Upper lobe of left lung (tissue), 6 donors: ENCODE measurements around the gene CLK1. TPM values are rescaled to one million over a fixed set of nuclear protein-coding genes. Genes with fewer than 3 reads are reported as not detected.

Experiments
- ATAC-seq, 2 donors: fragments of 200-7000 bp; cut with Tn5 transposase; one replicate each; pipeline ENCODE4 v1.9.1; 2022; ENCODE audit warnings: mild to moderate bottlenecking in 2 of 2, moderate library complexity in 2 of 2; ENCODE audit not compliant: low FRiP score in 2 of 2
- DNase-seq, 2 donors: peaks; one replicate each; pipeline ENCODE4 v3.0.0-alpha.2; 2019 to 2020
- H3K27ac ChIP-seq, 4 donors: fragments of 200-600 bp; sonication (generic); one replicate each; pipeline ENCODE4 v1.5.1; 2016 to 2019
- H3K27me3 ChIP-seq, 4 donors: fragments of 200-600 bp; sonication (generic); one replicate each; pipeline ENCODE4 v1.5.1; 2017 to 2019
- H3K36me3 ChIP-seq, 4 donors: fragments of 200-600 bp; sonication (generic); one replicate each; pipeline ENCODE4 v1.5.1; 2016 to 2019
- H3K4me1 ChIP-seq, 4 donors: fragments of 200-600 bp; sonication (generic); one replicate each; pipeline ENCODE4 v1.5.1; 2018 to 2019
- H3K4me3 ChIP-seq, 4 donors: fragments of 200-600 bp; sonication (generic); one replicate each; pipeline ENCODE4 v1.5.1; 2017 to 2019; ENCODE audit warnings: mild to moderate bottlenecking in 2 of 4, moderate library complexity in 1 of 4
- H3K9me3 ChIP-seq, 4 donors: fragments of 200-600 bp; sonication (generic); one replicate each; pipeline ENCODE4 v1.5.1; 2018 to 2019
- EP300 ChIP-seq, 4 donors: sonication (generic); formaldehyde crosslinking; IDR thresholded peaks; one replicate each; pipeline ENCODE4 v1.5.1; 2017; ENCODE audit warnings: antibody characterized with exemption in 4 of 4, control low read depth in 2 of 4
- POLR2A ChIP-seq, 4 donors: fragments of 450-650 bp; IDR thresholded peaks; one replicate each; pipeline ENCODE4 v1.5.1; 2016 to 2017; ENCODE audit warnings: antibody characterized with exemption in 4 of 4, mild to moderate bottlenecking in 2 of 4
- POLR2AphosphoS5 ChIP-seq, 2 donors: sonication (generic); formaldehyde crosslinking; IDR thresholded peaks; one replicate each; pipeline ENCODE4 v1.5.1; 2017; ENCODE audit warnings: antibody characterized with exemption in 2 of 2
- WGBS, 2 donors: methylation state at CpG; one replicate each; pipeline ENCODE4 v1.1.5; 2017 to 2018; 5-methylcytosine and 5-hydroxymethylcytosine counted together
- total RNA-seq, 6 donors: library from RNA; depleted of rRNA in 4 of 6; stranded (reverse); fragments of >200 nt in 4 of 6; gene quantifications; one replicate each; pipeline versions ENCODE4 v1.1.0 to v1.2.1, GENCODE V29; 2016 to 2021
- TF ChIP-seq, protein P1 (sequence below), 6 experiments: fragments of 450-650 bp in 4 of 6; fragments of 200-600 bp in 2 of 6; sonication (generic) in 2 of 6; IDR thresholded peaks; one replicate each; pipeline ENCODE4 v1.5.1; 2016 to 2019; ENCODE audit warnings: antibody characterized with exemption in 6 of 6
- donor health status: DM: no; HTN: no; CAD: no; lungs with moderate emphysema.
- donor health status: DM: no; HTN: yes; CAD: no; lungs with severe emphysema.

The CLK1 gene
- total RNA-seq, 6 donors from 2014 or later = 89.2 to 383 (median 95.9) TPM

DNA sequence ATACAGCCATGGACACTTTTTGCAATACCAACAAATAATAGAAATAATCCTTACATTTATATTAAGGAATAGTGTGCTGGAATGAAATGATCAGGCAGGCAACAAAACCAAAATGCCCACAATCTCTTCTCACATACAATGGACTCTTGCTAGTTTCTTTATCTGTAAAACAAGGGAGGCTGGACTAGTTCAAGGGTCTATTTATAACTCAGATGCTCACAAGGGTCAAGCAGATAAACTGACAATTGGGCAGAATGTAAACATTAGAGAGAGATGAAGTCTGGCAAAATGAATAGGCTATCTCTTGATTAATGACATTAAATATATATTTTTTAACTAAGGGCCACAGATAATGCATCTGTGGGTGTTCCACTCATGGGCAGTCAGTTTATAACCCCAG lies 13.0 kb upstream of the CLK1 start:
- TF ChIP-seq POLR2AphosphoS5 (IDR thresholded peaks at IDR 0.05) = no peak
- no peak for TF ChIP-seq EP300 (IDR thresholded peaks at IDR 0.05)
- TF ChIP-seq, protein P1, sequence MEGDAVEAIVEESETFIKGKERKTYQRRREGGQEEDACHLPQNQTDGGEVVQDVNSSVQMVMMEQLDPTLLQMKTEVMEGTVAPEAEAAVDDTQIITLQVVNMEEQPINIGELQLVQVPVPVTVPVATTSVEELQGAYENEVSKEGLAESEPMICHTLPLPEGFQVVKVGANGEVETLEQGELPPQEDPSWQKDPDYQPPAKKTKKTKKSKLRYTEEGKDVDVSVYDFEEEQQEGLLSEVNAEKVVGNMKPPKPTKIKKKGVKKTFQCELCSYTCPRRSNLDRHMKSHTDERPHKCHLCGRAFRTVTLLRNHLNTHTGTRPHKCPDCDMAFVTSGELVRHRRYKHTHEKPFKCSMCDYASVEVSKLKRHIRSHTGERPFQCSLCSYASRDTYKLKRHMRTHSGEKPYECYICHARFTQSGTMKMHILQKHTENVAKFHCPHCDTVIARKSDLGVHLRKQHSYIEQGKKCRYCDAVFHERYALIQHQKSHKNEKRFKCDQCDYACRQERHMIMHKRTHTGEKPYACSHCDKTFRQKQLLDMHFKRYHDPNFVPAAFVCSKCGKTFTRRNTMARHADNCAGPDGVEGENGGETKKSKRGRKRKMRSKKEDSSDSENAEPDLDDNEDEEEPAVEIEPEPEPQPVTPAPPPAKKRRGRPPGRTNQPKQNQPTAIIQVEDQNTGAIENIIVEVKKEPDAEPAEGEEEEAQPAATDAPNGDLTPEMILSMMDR (IDR thresholded peaks at IDR 0.05) = no peak
- no peak for TF ChIP-seq POLR2A (IDR thresholded peaks at IDR 0.05)
- no peaks in the 10 kb centered on the region for H3K9me3 ChIP-seq
- DNase-seq (no peak), ATAC-seq (no peak)
- no peak overlapping the region for H3K4me3 ChIP-seq
- no peaks in the 10 kb centered on the region for H3K27me3 ChIP-seq
- no peaks in the 10 kb centered on the region for H3K4me1 ChIP-seq
- H3K36me3 ChIP-seq = peaks cover 19 to 84% (median 41%) of the 10 kb centered on the region in 4 donors
- H3K27ac ChIP-seq = no peak overlapping the region

DNA sequence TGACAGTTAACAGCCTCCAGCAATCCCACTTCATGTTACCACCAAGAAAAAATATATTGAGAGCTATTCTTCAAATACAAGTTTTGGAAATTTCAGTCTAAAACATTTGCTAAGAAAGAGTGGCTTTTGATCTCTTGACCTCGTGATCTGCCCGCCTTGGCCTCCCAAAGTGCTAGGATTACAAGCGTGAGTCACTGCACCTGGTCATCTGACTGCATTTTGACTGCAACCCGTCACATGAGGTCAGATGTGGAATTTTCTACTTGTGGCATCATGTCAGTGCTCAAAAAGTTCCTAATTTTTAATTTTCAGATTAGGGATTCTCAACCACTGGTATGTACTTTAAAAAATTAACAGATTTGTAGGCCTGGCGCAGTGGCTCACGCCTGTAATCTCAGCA lies 9.1 kb upstream of the CLK1 start:
- no peak for TF ChIP-seq POLR2AphosphoS5 (IDR thresholded peaks at IDR 0.05)
- no peak for TF ChIP-seq EP300 (IDR thresholded peaks at IDR 0.05)
- WGBS, 2 donors = 92 to 94% methylated on average over 6 of the region's 6 CpGs
- Histone ChIP-seq H3K27ac (no peak overlapping the region), H3K9me3 (no peaks in the 10 kb centered on the region), H3K27me3 (no peaks in the 10 kb centered on the region), H3K4me1 (peaks cover 0 to 6% (median 0%) of the 10 kb centered on the region in 4 donors), H3K36me3 (peaks cover 7 to 68% (median 26%) of the 10 kb centered on the region in 4 donors), H3K4me3 (no peak overlapping the region)
- DNase-seq (no peak), ATAC-seq (no peak)

DNA sequence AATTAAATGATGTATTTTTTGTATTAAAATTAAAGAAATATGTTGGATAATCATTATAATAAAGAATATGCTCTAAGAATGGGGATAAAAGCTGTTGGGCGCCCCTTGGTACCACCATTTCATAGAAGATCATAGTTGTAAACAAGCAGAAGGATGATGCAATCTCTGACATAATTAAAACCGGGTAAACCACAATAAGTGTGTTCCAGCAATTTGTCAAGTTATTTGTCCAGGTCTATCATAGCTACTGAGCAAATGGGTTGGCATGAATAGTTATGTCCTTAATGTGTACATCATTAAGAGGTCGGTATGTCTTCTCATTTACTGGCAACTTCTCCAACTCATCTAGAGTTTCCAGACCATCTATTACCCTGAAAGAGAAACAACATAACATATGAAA lies 6.7 kb upstream of the CLK1 start:
- Histone ChIP-seq H3K4me3 (no peak overlapping the region), H3K27ac (no peak overlapping the region), H3K9me3 (no peaks in the 10 kb centered on the region), H3K36me3 (peaks cover 5 to 50% (median 18%) of the 10 kb centered on the region in 4 donors), H3K4me1 (peaks cover 3 to 16% (median 11%) of the 10 kb centered on the region in 4 donors), H3K27me3 (no peaks in the 10 kb centered on the region)
- TF ChIP-seq POLR2A (IDR thresholded peaks at IDR 0.05) (no peak), EP300 (IDR thresholded peaks at IDR 0.05) (no peak), POLR2AphosphoS5 (IDR thresholded peaks at IDR 0.05) (no peak)
- TF ChIP-seq, protein P1 (IDR thresholded peaks at IDR 0.05) = no peak
- WGBS, 2 donors = 68 to 71% methylated on average over 3 of the region's 3 CpGs
- ATAC-seq = no peak
- DNase-seq = no peak

DNA sequence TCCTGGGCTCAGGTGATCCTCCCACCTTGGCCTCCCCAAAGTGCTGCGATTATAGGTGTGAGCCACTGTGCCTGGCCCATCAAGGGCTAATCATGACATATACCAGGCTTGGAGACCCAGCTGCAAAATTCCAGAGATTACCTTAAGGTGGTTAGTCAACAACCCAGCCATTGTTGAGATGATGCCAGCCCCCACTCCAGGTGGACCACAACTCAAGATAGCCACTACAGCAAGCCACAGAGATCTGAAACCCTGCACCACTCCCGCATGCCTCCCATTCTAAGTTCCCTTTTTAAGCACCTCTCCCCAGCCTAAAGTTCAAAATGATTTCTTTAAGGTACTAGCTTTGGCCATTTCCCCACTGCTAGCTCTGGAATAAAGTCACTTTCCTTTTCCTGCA lies 4.6 kb upstream of the CLK1 start:
- H3K4me3 ChIP-seq = no peak overlapping the region
- H3K27me3 ChIP-seq = no peaks in the 10 kb centered on the region
- no peak for TF ChIP-seq POLR2A (IDR thresholded peaks at IDR 0.05)
- TF ChIP-seq POLR2AphosphoS5 (IDR thresholded peaks at IDR 0.05) = no peak
- TF ChIP-seq, protein P1 (IDR thresholded peaks at IDR 0.05) = no peak
- no peak for TF ChIP-seq EP300 (IDR thresholded peaks at IDR 0.05)
- H3K36me3 ChIP-seq = peaks cover 0 to 29% (median 4%) of the 10 kb centered on the region in 4 donors
- H3K27ac ChIP-seq = no peak overlapping the region
- ATAC-seq (no peak), DNase-seq (no peak)
- 72 to 81% methylated on average over 2 of the region's 2 CpGs for WGBS, 2 donors
- no peaks in the 10 kb centered on the region for H3K9me3 ChIP-seq
- peaks cover 12 to 30% (median 20%) of the 10 kb centered on the region in 4 donors for H3K4me1 ChIP-seq

DNA sequence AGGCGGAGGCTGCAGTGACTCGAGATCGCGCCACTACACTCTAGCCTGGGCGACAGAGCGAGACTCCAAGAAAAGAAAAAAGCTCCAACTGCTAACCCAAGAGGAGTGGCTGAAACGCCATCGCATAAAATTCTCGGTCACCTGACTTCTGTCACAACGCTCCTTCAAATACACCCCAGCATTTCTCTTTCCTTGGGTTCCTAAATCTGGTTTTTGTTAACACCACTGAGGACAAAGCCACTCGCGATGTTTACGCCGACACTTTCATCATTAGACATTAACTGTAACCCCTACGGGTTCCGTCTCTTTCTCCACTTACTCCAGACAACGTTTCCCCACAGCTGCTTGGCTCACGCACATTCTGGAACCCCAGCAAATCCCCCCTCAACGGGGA lies 679 bp downstream of the CLK1 start:
- TF ChIP-seq, protein P1 (IDR thresholded peaks at IDR 0.05) = no peak
- no peak for TF ChIP-seq POLR2AphosphoS5 (IDR thresholded peaks at IDR 0.05)
- no peak for TF ChIP-seq EP300 (IDR thresholded peaks at IDR 0.05)
- TF ChIP-seq POLR2A (IDR thresholded peaks at IDR 0.05) = no peak
- WGBS, 2 donors = 0 to 1% methylated on average over 19 of the region's 19 CpGs
- no peaks in the 10 kb centered on the region for H3K27me3 ChIP-seq

More for the DNA sequence above, 679 bp downstream of the CLK1 start:
- Histone ChIP-seq H3K36me3 (peaks cover 7 to 29% (median 12%) of the 10 kb centered on the region in 4 donors), H3K4me1 (peaks cover 40 to 58% (median 45%) of the 10 kb centered on the region in 4 donors), H3K27ac (peak overlapping the region; percentile 99 to 100 (median 100)), H3K4me3 (peak overlapping the region; percentile 50 to 80 (median 72)), H3K9me3 (no peaks in the 10 kb centered on the region)
- peak; percentile 0 to 9 for ATAC-seq
- no peak for DNase-seq
